GM12864 (cell line): Measurements from ENCODE around the gene PIWIL4.
"Not testable (repeated sequence)": the region's sequence is repeated elsewhere in the genome, so short reads cannot be mapped to it uniquely, and the experiment has no call there.

Experiments
- DNase-seq: peaks from one replicate; pipeline ENCODE4 v3.0.0-alpha.2; 2011; ENCODE audit warnings: low read depth
- H3K4me3 ChIP-seq: 2 replicates; pipeline ENCODE4 v1.5.1; 2011; ENCODE audit warnings: mild to moderate bottlenecking, low read depth, low read length, control low read depth
- CTCF ChIP-seq: IDR thresholded peaks from 2 replicates; pipeline ENCODE4 v1.5.1; 2011; ENCODE audit warnings: low read depth, mild to moderate bottlenecking, moderate library complexity, low read length, control low read depth, inconsistent platforms; ENCODE audit errors: missing control alignments

Gene PIWIL4

GRCh38 chr11:94603587-94603986 lies 36.4 kb downstream of the PIWIL4 start:
- no peak for DNase-seq
- no peak overlapping the region for H3K4me3 ChIP-seq
- TF ChIP-seq CTCF, result no peak

GRCh38 chr11:94604482-94604881 lies 37.3 kb downstream of the PIWIL4 start:
- no peak overlapping the region for H3K4me3 ChIP-seq
- TF ChIP-seq CTCF, result no peak
- no peak for DNase-seq

- DNase-seq, result no peak
- H3K4me3 ChIP-seq, result no peak overlapping the region
- no peak for TF ChIP-seq CTCF
These were observed 46.0 kb downstream of the PIWIL4 start for GRCh38 chr11:94613120-94613519.

- no peak overlapping the region for H3K4me3 ChIP-seq
These were observed 56.1 kb downstream of the PIWIL4 start for GRCh38 chr11:94623120-94623735.

GRCh38 chr11:94625422-94625821 lies 58.3 kb downstream of the PIWIL4 start:
- DNase-seq, H3K4me3 ChIP-seq: not testable (repeated sequence)

More at GRCh38 chr11:94623120-94623735, 56.1 kb downstream of the PIWIL4 start:
- DNase-seq, result peak; percentile 25
- TF ChIP-seq CTCF, result peak; percentile 57

- not testable (repeated sequence) for DNase-seq, H3K4me3 ChIP-seq
These were observed 59.9 kb downstream of the PIWIL4 start for GRCh38 chr11:94627003-94627560.

GRCh38 chr11:94629741-94630140 lies 62.6 kb downstream of the PIWIL4 start:
- H3K4me3 ChIP-seq, result no peak overlapping the region
- no peak for DNase-seq
- no peak for TF ChIP-seq CTCF

GRCh38 chr11:94630221-94630620 lies 63.1 kb downstream of the PIWIL4 start:
- no peak for TF ChIP-seq CTCF
- no peak overlapping the region for H3K4me3 ChIP-seq
- no peak for DNase-seq
